AG04449 (cell line): ENCODE measurements around the gene RSPO1.

Source experiments
- CTCF ChIA-PET: fragments of 350-600 bp; formaldehyde crosslinking; extraction: SDS; loops from one replicate; lab custom pipeline; 2021; ENCODE audit warnings: antibody characterized with exemption; lab: Yijun Ruan, JAX
- POLR2A ChIA-PET: fragments of 400-600, 350-600 bp; formaldehyde crosslinking; extraction: SDS; loops from one replicate; lab custom pipeline; 2020; ENCODE audit warnings: antibody characterized with exemption, inconsistent platforms; lab: Yijun Ruan, JAX
- DNase-seq: peaks from one replicate; pipeline ENCODE4 v3.0.0-alpha.2; 2010; ENCODE audit warnings: low read depth, low spot score
- H3K4me3 ChIP-seq: 2 replicates; pipeline ENCODE4 v1.5.1; 2011; ENCODE audit warnings: low read depth, mild to moderate bottlenecking, control low read depth, low read length
- TF ChIP-seq, protein P1 (sequence below): IDR thresholded peaks from one replicate; pipeline ENCODE4 v1.5.1; 2011; ENCODE audit warnings: mild to moderate bottlenecking, moderate library complexity, low read length, control low read depth, inconsistent platforms; ENCODE audit not compliant: insufficient read depth; ENCODE audit errors: missing control alignments

The RSPO1 gene

DNA sequence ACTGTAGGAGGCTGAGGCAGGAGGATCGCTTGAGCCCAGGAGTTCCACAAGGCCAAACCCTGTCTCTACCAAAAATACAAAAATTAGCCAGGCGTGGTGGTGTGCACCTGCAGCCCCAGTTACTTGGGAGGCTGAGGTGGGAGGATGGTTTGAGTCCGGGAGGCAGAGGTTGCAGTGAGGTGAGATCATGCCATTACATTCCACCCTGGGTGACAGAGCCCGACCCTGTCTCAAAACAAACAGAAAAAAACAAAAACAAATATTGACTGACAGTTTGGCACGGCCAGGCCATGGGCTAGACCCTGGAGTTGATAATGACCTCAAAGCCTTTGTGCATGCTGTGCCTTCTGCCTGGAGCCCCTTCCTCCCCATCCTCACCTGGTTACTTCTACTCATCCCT is 19.2 kb upstream of the RSPO1 start:
- CTCF ChIA-PET: interaction anchor here (1.6 kb wide), 1 partner anchor 30 kb away, joined by 3 read pairs; no protein-coding TSS in a partner anchor
- TF ChIP-seq, protein P1, sequence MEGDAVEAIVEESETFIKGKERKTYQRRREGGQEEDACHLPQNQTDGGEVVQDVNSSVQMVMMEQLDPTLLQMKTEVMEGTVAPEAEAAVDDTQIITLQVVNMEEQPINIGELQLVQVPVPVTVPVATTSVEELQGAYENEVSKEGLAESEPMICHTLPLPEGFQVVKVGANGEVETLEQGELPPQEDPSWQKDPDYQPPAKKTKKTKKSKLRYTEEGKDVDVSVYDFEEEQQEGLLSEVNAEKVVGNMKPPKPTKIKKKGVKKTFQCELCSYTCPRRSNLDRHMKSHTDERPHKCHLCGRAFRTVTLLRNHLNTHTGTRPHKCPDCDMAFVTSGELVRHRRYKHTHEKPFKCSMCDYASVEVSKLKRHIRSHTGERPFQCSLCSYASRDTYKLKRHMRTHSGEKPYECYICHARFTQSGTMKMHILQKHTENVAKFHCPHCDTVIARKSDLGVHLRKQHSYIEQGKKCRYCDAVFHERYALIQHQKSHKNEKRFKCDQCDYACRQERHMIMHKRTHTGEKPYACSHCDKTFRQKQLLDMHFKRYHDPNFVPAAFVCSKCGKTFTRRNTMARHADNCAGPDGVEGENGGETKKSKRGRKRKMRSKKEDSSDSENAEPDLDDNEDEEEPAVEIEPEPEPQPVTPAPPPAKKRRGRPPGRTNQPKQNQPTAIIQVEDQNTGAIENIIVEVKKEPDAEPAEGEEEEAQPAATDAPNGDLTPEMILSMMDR: no peak
- H3K4me3 ChIP-seq: no peak overlapping the region
- no peak for DNase-seq
- POLR2A ChIA-PET: no interaction called here

DNA sequence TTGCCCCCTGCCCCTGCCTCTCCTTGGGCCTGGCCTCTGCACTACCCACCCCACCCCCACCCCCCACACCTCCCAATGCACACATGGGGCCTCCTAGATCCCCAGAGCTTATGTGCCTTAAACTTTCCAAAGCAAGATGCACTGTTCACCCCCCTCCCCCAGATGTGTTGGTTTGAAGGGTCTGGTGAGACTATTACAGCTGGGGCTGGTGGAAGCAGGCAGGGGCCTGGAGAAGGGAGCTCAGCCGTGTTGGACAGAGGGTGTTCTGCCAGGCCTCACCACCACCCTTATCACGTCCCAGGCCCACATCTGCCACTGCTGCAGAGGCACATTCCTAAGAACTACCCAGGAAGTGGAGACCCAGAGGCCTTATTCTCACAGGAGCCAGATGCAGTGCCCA is 18.3 kb upstream of the RSPO1 start:
- TF ChIP-seq, protein P1: no peak
- CTCF ChIA-PET: interaction anchor here (1.6 kb wide), 1 partner anchor 31 kb away, joined by 3 read pairs; no protein-coding TSS in a partner anchor
- no peak overlapping the region for H3K4me3 ChIP-seq
- no peak for DNase-seq
- POLR2A ChIA-PET: no interaction called here

DNA sequence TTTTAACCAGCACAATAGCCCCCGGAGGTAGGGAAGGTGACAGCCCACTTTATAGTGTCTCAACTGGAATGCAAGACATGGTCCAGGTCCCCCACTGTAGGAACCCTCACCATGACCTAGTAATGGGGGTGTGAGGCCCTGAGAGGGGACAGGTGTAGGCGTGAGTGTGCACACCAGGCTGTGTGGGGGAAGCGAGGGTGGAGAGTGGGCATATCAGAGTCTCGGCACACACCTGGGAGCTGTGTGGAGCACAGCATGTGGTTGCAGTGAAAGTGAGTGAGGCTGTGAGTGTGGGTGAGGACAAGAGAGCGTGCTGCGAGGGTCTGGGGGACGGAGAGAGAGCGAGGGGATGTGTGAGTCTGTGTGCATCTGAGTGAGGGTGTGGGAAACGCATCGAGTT is 17.1 kb upstream of the RSPO1 start:
- no peak for DNase-seq
- no peak overlapping the region for H3K4me3 ChIP-seq
- TF ChIP-seq, protein P1: no peak
- ChIA-PET CTCF (interaction anchor here (1.9 kb wide), 1 partner anchor 49 kb away, joined by 5 read pairs; no protein-coding TSS in a partner anchor), POLR2A (no interaction called here)

DNA sequence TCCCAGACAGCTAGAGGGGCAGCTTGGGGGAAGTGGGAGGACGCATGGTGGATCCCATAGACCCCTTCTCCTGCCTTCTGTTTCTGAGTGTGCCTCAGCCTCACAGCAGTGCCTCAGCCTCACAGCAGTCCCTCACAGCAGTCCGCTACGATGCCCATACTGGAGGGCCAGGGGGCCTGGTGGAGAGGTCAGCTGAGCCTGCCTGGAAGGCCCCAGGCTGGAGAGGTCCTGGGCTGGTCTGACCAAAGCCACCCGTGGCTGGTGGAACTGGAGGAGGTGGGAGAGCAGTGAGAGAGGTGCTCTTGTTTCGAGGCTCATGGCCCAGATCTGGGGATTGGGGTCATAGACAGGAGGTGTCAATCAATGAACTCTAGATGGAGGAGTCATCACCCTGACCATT is 16.0 kb upstream of the RSPO1 start:
- no peak for DNase-seq
- CTCF ChIA-PET: interaction anchor here (1.9 kb wide), 1 partner anchor 48 kb away, joined by 5 read pairs; no protein-coding TSS in a partner anchor
- no peak overlapping the region for H3K4me3 ChIP-seq
- POLR2A ChIA-PET: no interaction called here
- TF ChIP-seq, protein P1: no peak

DNA sequence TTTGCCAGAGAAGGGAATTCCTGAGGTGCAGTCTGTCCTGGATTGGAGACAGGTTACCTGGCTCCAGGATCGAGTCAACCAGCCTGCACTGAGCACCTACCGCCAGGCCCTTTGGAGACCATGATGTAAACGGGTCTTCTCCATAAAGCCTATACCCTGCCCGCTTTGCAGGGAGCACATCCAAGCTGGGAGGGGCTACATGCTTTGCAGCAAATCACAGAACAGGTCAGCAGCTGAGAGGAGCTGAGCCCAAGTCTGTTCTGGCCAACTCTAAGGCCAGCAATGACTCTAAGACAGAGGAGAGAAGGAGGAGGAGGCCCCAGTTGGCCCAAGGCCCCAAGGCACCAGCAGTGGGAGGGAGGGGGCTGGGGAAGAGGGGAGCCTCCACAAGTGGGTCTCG is 15.5 kb upstream of the RSPO1 start:
- TF ChIP-seq, protein P1: no peak
- no peak for DNase-seq
- H3K4me3 ChIP-seq: no peak overlapping the region
- ChIA-PET POLR2A (no interaction called here), CTCF (interaction anchor here (1.0 to 1.9 kb wide), 2 partner anchors 46 to 47 kb away, joined by 3 to 5 read pairs; no protein-coding TSS in a partner anchor)

DNA sequence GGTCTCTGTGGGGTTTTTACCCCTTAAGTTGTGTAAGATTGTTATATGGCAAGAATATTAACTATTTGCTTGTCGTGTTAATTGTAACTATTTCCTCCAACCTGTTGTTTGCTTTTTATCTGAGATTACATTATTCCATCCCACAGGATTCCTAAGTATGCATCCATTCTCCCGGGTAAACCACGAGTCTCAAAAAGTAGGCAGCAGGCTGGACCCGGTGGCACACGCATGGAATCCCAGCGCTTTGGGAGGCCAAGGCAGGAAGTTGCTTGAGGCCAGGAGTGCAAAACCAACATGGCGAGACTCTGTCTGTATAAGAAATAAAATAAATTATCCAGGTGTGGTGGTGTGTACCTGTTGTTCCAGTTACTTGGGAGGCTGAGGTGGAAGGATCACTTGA is 12.6 kb upstream of the RSPO1 start:
- no peak for DNase-seq
- POLR2A ChIA-PET: no interaction called here
- CTCF ChIA-PET: no interaction called here
- TF ChIP-seq, protein P1: no peak
- no peak overlapping the region for H3K4me3 ChIP-seq
